GM19468 (cell line): ENCODE results near the gene DUSP19.

Source experiments
- ATAC-seq: cut with Tn5 transposase; IDR thresholded peaks from one replicate; pipeline ENCODE4 v1.9.1; 2021; ENCODE audit warnings: mild to moderate bottlenecking, moderate library complexity, moderate number of reproducible peaks; ENCODE audit not compliant: unreplicated experiment; ENCODE audit errors: extremely low read depth

The DUSP19 gene

DNA sequence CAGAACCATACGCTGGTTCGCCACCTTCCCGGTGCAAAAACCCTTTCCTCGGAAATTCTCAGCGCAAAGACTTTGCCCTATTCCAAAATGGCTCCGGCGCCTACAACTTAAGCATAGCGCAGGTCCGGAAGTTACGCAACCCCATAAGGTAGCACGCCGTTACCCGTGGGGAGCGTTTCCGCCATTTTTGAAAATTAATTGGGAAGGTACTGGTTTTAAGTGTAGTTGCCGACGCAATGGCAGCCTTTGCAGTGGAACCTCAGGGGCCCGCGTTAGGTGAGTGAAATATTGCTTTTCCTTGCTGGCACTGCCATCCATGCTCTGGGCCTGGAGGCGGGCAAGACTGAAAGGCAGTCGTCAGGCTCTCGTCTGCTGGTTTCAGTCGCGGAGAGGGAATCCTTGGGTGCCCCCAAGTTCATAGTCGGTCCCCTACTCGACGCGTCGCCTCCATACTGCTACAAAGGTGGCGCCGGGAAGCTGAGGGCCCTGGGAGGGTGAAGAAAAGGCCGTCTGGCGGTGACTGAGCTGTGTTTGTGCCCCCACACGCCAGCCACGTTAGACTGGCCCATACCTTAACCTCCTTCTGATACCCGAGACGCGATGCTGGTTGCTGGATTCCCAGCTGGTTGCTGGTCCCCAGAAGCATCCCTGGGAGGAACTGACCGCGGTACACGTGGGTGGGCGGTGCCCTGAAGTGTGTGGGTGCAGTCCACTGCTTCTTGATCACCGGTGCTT is 45.8 kb downstream of the DUSP19 start, which contains the start of gene NUP35:
Gene NUP35, plus strand, starts transcription at position 222 of the 735 bp plus-strand sequence. Its CDS starts 15 bp downstream, at position 237.
- ATAC-seq, result peak; percentile 79

GRCh38 chr2:183124957-183125255 is 46.4 kb downstream of the DUSP19 start:
- no peak for ATAC-seq

DNA sequence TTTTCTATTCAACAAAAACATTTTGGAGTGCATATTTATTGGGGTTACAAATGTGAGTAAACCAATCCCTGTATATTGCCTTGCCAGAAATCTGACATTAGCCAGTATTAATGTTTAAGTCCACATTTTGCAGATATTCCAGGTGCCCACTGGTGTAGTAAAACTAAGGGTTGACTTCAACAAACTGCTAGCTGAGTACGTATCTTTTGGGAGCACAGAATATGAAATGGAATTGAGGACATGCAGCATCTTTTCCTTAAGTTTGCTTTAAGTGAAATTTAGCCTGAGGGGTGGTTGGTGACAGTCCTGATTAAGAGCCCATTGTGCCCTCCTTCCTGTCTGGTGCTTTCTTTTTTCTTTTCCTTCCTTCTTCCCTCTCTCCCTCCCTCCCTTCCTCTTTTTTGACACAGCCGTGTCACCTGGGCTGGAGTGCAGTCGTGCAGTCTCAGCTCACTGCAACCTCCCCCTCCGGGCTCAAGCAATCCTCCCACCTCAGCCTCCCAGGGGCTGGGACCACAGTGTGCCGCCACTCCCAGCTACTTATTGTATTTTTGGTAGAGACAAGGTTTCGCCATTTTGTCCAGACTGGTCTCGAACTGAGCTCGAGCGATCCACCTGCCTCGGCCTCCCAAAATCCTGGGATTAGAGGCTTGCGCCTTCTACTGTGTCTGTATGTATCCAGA is 47.3 kb downstream of the DUSP19 start:
- ATAC-seq, result no peak

DNA sequence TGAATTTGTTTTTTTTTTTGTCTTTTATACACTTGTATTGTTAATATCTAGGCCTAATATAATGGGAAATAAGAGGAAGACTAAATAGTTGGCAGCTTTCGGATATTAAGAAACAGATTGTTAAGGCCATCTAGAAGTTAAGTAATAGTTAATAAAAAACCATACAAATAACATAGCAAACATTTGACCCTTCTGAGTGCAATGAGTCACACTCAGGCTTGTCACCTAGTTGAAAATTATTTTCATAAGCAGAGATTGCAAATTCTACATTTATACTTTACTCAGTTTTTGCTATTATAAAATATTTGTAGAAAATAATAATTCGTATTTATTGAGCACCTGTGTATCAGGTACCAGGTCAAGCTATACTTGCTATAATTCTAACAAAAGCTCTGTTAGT is 48.1 kb downstream of the DUSP19 start:
- no peak for ATAC-seq

GRCh38 chr2:183134016-183134415 is 55.5 kb downstream of the DUSP19 start:
- no peak for ATAC-seq

- ATAC-seq, result no peak
These were observed 70.4 kb downstream of the DUSP19 start for GRCh38 chr2:183148955-183149354.

DNA sequence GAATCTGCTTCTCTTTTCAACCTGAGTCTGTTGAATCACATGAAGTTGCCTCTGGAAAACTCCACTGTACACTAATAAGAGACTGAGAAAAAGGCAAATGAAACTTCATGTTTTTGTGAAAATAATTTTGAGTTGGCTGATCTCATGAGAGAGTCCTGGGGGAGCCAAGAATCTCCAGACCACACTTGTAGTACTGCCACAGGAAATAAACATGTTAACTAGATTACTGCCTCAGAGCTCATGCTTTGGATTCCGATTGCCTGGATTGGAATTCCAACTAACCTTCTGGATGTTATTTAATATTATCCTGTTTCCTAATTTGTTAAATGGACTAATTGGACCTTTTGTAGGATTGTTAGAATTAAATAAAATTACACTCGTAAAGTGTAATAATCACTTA is 70.9 kb downstream of the DUSP19 start:
- no peak for ATAC-seq
